ENCODE results near the gene ATG7.

ATG7 gene

DNA sequence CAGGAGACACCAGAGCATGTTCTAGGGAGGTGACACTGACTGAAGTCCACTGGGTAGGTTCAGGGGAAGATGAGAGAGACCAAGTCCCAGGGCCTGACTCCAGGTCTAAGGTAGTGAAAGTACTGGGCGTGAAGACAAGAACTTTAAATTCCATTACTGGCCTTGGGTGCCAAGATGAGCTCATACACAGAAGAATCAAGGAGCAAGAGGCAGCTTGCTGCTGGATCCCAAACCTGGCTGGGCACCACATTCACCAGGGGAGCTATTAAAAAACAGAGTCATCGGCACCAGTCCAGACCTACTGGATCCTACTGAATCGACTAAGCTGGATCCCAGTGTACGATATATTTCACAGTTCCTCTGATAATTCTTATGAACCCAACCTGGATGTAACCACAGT, 42.1 kb upstream of the ATG7 start:
- Mint-ChIP-seq H3K27me3 (ENCODE audit: low read depth) (peaks cover 29% of the 10 kb centered on the region), H3K4me3 (no peak overlapping the region), H3K9me3 (no peaks in the 10 kb centered on the region), H3K27ac (no peak overlapping the region), H3K36me3 (ENCODE audit: low read depth) (no peaks in the 10 kb centered on the region), H3K4me1 (no peaks in the 10 kb centered on the region)
- TF ChIP-seq, protein P1, sequence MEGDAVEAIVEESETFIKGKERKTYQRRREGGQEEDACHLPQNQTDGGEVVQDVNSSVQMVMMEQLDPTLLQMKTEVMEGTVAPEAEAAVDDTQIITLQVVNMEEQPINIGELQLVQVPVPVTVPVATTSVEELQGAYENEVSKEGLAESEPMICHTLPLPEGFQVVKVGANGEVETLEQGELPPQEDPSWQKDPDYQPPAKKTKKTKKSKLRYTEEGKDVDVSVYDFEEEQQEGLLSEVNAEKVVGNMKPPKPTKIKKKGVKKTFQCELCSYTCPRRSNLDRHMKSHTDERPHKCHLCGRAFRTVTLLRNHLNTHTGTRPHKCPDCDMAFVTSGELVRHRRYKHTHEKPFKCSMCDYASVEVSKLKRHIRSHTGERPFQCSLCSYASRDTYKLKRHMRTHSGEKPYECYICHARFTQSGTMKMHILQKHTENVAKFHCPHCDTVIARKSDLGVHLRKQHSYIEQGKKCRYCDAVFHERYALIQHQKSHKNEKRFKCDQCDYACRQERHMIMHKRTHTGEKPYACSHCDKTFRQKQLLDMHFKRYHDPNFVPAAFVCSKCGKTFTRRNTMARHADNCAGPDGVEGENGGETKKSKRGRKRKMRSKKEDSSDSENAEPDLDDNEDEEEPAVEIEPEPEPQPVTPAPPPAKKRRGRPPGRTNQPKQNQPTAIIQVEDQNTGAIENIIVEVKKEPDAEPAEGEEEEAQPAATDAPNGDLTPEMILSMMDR (IDR thresholded peaks at IDR 0.05; ENCODE audit: unreplicated experiment in 3 of 3), result no peak

DNA sequence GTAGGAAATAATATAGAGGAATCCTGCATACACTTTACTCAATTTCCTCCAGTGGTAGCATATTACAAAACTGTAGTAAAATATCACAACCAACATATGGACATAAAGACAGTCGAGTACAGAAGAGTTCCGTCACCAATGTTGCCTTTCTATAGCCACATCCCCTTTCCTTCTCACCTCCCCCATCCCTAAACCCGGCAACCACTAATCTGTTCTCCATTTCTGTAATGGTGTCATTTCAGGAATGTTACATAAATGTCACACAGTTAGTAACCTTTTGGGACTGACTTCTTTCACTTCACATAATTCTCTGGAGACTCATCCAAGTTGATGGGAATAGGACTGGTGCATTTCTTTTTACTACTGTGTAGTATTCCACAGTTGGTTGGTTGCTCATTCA, 41.4 kb upstream of the ATG7 start:
- H3K9me3 Mint-ChIP-seq, result no peaks in the 10 kb centered on the region
- H3K4me1 Mint-ChIP-seq, result no peaks in the 10 kb centered on the region
- no peak overlapping the region for H3K27ac Mint-ChIP-seq
- no peaks in the 10 kb centered on the region for H3K36me3 Mint-ChIP-seq (ENCODE audit: low read depth)
- no peak overlapping the region for H3K4me3 Mint-ChIP-seq
- TF ChIP-seq, protein P1 (IDR thresholded peaks at IDR 0.05; ENCODE audit: unreplicated experiment in 3 of 3), result no peak
- peaks cover 36% of the 10 kb centered on the region for H3K27me3 Mint-ChIP-seq (ENCODE audit: low read depth)

DNA sequence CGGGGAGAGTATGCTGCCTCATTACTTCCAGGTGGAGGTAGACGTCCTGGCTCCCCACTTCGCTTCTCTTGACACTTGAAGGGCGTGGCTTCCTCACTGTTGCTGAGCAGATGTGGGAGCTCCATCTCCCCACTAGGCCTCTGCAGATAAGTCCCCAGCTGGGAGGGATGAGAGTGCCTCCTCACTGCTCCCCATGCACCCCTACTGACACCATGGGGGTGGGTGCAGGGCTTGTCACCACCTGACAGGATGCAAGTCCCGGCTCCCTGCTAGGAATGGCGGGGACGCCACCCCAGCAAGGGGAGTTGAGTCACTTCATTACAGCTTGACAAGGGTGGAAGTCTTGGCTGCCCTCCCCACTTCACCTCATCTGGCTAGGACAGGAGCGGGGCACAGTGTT, 36.8 kb upstream of the ATG7 start:
- Mint-ChIP-seq H3K4me1 (no peaks in the 10 kb centered on the region), H3K9me3 (peaks cover 10% of the 10 kb centered on the region), H3K4me3 (no peak overlapping the region), H3K36me3 (ENCODE audit: low read depth) (no peaks in the 10 kb centered on the region), H3K27me3 (ENCODE audit: low read depth) (peaks cover 43% of the 10 kb centered on the region), H3K27ac (no peak overlapping the region)
- TF ChIP-seq, protein P1 (IDR thresholded peaks at IDR 0.05; ENCODE audit: unreplicated experiment in 3 of 3), result no peak

DNA sequence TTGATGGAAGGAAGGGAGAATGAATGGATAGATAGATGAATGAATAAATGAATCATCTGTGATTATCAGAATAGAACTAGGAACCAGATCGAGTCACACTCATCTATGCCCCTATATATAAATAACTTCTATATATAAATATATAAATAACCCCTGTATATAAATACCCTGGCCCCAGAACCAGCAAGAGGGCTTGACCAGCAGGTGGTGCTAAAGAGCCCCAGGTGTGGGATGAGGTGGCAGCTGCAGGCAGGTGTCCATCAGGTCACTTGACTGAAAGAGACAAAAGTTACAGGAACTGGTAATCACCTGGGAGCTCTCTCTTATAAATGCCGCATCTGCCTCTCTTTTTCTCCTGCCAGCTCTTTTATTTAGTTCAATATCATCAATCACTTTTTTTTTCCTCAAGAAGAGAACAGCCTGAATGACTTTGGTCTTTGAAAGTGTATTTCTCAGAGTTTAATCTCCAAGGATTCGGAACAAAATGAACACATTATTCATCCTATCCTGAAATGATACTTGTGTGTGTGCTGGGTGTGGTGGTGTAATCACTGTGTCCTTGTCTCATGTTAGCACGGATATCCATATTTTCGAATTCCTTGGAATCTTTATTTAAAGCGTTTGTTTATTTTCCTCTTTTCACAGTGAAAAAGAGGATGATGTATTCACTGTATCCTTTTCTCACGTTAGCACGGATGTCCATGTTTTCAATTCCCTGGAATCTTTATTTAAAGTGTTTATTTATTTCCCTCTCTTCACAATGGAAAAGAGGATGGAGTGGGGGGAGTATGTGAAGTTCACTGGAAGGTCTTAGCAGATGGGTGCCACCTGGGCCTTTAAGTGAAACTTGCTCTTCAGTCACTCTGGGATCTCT, 35.4 kb upstream of the ATG7 start:
- no peaks in the 10 kb centered on the region for H3K4me1 Mint-ChIP-seq
- no peak overlapping the region for H3K27ac Mint-ChIP-seq
- no peaks in the 10 kb centered on the region for H3K36me3 Mint-ChIP-seq (ENCODE audit: low read depth)
- TF ChIP-seq, protein P1 (IDR thresholded peaks at IDR 0.05; ENCODE audit: unreplicated experiment in 3 of 3), result peak; percentile 55 to 63 (median 57)
- peaks cover 12% of the 10 kb centered on the region for H3K9me3 Mint-ChIP-seq
- H3K27me3 Mint-ChIP-seq (ENCODE audit: low read depth), result peaks cover 39% of the 10 kb centered on the region
- H3K4me3 Mint-ChIP-seq, result no peak overlapping the region

DNA sequence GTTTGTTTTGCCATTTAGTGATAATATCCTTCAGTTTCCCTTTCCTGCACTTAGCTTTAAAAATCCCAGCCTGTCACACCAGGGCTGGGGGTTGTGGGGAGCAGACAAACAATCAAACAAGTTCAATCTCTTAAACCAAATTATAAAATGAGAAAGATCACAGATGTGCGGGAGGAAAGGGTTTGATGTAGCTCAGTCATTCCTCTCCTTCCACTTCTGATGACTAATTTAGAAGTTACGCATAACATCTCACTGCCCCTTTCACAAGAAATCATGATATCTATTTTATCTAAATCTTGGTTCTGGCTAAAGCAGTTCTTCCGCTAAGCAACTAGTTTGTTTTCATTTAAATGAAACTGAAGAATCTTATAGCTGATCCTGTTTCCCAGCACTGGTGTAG, 34.1 kb upstream of the ATG7 start:
- Mint-ChIP-seq H3K36me3 (ENCODE audit: low read depth) (no peaks in the 10 kb centered on the region), H3K9me3 (peaks cover 12% of the 10 kb centered on the region), H3K27me3 (ENCODE audit: low read depth) (peaks cover 34% of the 10 kb centered on the region), H3K4me1 (no peaks in the 10 kb centered on the region), H3K4me3 (no peak overlapping the region), H3K27ac (no peak overlapping the region)
- TF ChIP-seq, protein P1 (IDR thresholded peaks at IDR 0.05; ENCODE audit: unreplicated experiment in 3 of 3), result no peak

DNA sequence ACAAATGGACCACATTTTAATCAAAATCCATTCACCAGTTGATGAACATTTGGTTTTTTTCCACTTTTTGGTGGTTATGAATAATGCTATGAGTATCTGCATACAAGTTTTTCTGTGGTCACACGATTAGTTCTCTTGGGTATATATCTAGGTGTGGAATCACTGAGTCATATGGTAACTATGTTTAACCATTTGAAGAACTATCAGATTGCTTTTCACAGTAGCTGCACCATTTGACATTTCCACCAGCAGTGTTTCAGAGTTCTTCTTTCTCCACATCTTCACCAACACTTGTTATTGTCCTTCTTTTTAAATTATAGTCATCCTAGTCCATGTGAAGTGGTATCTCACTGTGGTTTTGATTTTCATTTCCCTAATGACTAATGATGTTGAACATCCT, 33.3 kb upstream of the ATG7 start:
- H3K27ac Mint-ChIP-seq, result no peak overlapping the region
- no peak overlapping the region for H3K4me3 Mint-ChIP-seq
- H3K27me3 Mint-ChIP-seq (ENCODE audit: low read depth), result peaks cover 27% of the 10 kb centered on the region
- peaks cover 12% of the 10 kb centered on the region for H3K9me3 Mint-ChIP-seq
- TF ChIP-seq, protein P1 (IDR thresholded peaks at IDR 0.05; ENCODE audit: unreplicated experiment in 3 of 3), result no peak
- H3K36me3 Mint-ChIP-seq (ENCODE audit: low read depth), result no peaks in the 10 kb centered on the region
- H3K4me1 Mint-ChIP-seq, result no peaks in the 10 kb centered on the region

Data from nephron (organoid).